Caco-2 (cell line): ENCODE measurements around the gene AZGP1. TPM values are rescaled to one million over a fixed set of nuclear protein-coding genes. Genes with fewer than 3 reads are reported as not detected.

Source experiments
- BruUV-seq: library from RNA; stranded (reverse); fragments of 400-500 nt; replicated peaks from 2 replicates; lab custom pipeline; 2021; lab: Mats Ljungman, UMichigan
- CTCF ChIA-PET: fragments of 300-600 bp; sonication (Branson Sonifier 250); formaldehyde crosslinking; loops from one replicate; lab custom pipeline; 2022; ENCODE audit warnings: antibody characterized with exemption; lab: Charles Lee
- POLR2A ChIA-PET: fragments of 300-600 bp; sonication (Branson Sonifier 250); formaldehyde crosslinking; loops from one replicate; lab custom pipeline; 2022; ENCODE audit warnings: antibody characterized with exemption; lab: Charles Lee
- DNase-seq, 2 experiments: peaks; one replicate each; pipeline versions ENCODE4 v3.0.0 to v3.0.0-alpha.2; 2020 to 2022
- H3K27me3 ChIP-seq: replicated peaks from 2 replicates; pipeline ENCODE4 v1.6.0; 2011; ENCODE audit warnings: low read length; ENCODE audit not compliant: control insufficient read depth, insufficient read depth
- H3K36me3 ChIP-seq: 2 replicates; pipeline ENCODE4 v1.5.1; 2011; ENCODE audit warnings: low read length; ENCODE audit not compliant: control insufficient read depth, insufficient read depth
- H3K4me1 ChIP-seq: fragments of 250-450 bp; sonication (Bioruptor Pico); 2 replicates; pipeline ENCODE4 v1.5.1; 2020; ENCODE audit warnings: mild to moderate bottlenecking
- H3K4me3 ChIP-seq: 2 replicates; pipeline ENCODE4 v1.5.1; 2011; ENCODE audit warnings: low read depth, mild to moderate bottlenecking, control low read depth, low read length
- H3K9me3 ChIP-seq: fragments of 250-450 bp; sonication (Bioruptor Pico); 2 replicates; pipeline ENCODE4 v1.5.1; 2020; ENCODE audit warnings: mild to moderate bottlenecking, moderate library complexity
- H3K27ac Mint-ChIP-seq: one replicate; pipeline ENCODE4 v1.8.0; 2022; ENCODE audit warnings: mixed read lengths; ENCODE audit not compliant: unreplicated experiment
- H3K27me3 Mint-ChIP-seq: one replicate; pipeline ENCODE4 v1.8.0; 2022; ENCODE audit warnings: mixed read lengths; ENCODE audit not compliant: insufficient read depth, unreplicated experiment
- H3K36me3 Mint-ChIP-seq: one replicate; pipeline ENCODE4 v1.8.0; 2022; ENCODE audit warnings: mild to moderate bottlenecking, mixed read lengths; ENCODE audit not compliant: insufficient read depth, unreplicated experiment
- H3K4me1 Mint-ChIP-seq: one replicate; pipeline ENCODE4 v1.8.0; 2022; ENCODE audit warnings: low read depth, mixed read lengths; ENCODE audit not compliant: unreplicated experiment
- H3K4me3 Mint-ChIP-seq: one replicate; pipeline ENCODE4 v1.8.0; 2022; ENCODE audit warnings: mild to moderate bottlenecking, moderate library complexity, mixed read lengths; ENCODE audit not compliant: unreplicated experiment
- H3K9me3 Mint-ChIP-seq: one replicate; pipeline ENCODE4 v1.8.0; 2022; ENCODE audit warnings: mixed read lengths; ENCODE audit not compliant: unreplicated experiment
- intact Hi-C: fragments of 100-400 bp; cut with micrococcal nuclease; formaldehyde crosslinking; loops from one replicate; pipeline ENCODE4 v1.10.0; 2022; ENCODE audit not compliant: unreplicated experiment
- total RNA-seq: library from RNA; stranded (reverse); gene quantifications from 2 replicates; pipeline ENCODE4 v1.2.3, GENCODE V29; 2022
- TF ChIP-seq, protein P1 (sequence below), 2 experiments: fragments of 200-600 bp in 1 of 2; IDR thresholded peaks; 1 replicate in 1 of 2; 2 replicates in 1 of 2; pipeline versions ENCODE4 v1.5.1 to v1.8.0; 2011 to 2022; ENCODE audit warnings: antibody characterized with exemption in 1 of 2, control low read depth in 1 of 2, inconsistent platforms in 1 of 2, low read depth in 1 of 2, low read length in 1 of 2, mild to moderate bottlenecking in 1 of 2, moderate library complexity in 1 of 2; ENCODE audit not compliant: insufficient read depth in 1 of 2, severe bottlenecking in 1 of 2, unreplicated experiment in 1 of 2

AZGP1 gene
- total RNA-seq, 1 experiment from 2014 or later, result not detected

DNA sequence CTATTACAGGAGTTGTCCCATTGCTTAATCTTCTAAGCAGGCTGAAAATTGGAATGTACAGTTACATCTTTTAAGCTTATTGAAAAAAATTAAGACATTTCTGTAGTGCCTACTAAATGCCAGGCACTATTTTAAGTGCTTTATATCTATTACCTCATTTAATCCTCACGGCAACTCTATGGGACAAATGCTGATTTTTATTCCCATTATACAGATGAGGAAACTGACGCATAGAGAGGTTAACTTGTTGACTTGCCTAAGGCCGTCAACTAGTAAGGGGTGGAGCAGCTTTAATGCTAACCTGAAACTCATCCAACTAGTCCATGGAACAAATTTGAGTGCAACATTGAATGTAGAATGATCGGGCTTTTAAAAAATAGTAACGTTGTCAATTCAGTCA, 42.0 kb upstream of the AZGP1 start:
- Histone ChIP-seq H3K27me3 (no peaks in the 10 kb centered on the region), H3K4me3 (no peak overlapping the region), H3K4me1 (peaks cover 18% of the 10 kb centered on the region), H3K36me3 (no peaks in the 10 kb centered on the region), H3K9me3 (no peaks in the 10 kb centered on the region)
- no peak overlapping the region for H3K4me3 Mint-ChIP-seq
- POLR2A ChIA-PET, result interaction anchor here (0.6 to 1.9 kb wide), 2 partner anchors 15 to 566 kb away, joined by 5 to 11 read pairs; no protein-coding TSS in a partner anchor
- H3K27ac Mint-ChIP-seq, result no peak overlapping the region
- DNase-seq, result no peak
- TF ChIP-seq, protein P1, sequence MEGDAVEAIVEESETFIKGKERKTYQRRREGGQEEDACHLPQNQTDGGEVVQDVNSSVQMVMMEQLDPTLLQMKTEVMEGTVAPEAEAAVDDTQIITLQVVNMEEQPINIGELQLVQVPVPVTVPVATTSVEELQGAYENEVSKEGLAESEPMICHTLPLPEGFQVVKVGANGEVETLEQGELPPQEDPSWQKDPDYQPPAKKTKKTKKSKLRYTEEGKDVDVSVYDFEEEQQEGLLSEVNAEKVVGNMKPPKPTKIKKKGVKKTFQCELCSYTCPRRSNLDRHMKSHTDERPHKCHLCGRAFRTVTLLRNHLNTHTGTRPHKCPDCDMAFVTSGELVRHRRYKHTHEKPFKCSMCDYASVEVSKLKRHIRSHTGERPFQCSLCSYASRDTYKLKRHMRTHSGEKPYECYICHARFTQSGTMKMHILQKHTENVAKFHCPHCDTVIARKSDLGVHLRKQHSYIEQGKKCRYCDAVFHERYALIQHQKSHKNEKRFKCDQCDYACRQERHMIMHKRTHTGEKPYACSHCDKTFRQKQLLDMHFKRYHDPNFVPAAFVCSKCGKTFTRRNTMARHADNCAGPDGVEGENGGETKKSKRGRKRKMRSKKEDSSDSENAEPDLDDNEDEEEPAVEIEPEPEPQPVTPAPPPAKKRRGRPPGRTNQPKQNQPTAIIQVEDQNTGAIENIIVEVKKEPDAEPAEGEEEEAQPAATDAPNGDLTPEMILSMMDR (IDR thresholded peaks at IDR 0.05; ENCODE audit: insufficient read depth in 1 of 2, low read depth in 1 of 2, low read length in 1 of 2, severe bottlenecking in 1 of 2, unreplicated experiment in 1 of 2), result no peak
- BruUV-seq, result no TSS peak
- no peaks in the 10 kb centered on the region for H3K9me3 Mint-ChIP-seq
- intact Hi-C loops, result no loop called here
- CTCF ChIA-PET, result no interaction called here
- H3K27me3 Mint-ChIP-seq, result no peaks in the 10 kb centered on the region
- peaks cover 58% of the 10 kb centered on the region for H3K36me3 Mint-ChIP-seq
- H3K4me1 Mint-ChIP-seq, result peaks cover 14% of the 10 kb centered on the region

DNA sequence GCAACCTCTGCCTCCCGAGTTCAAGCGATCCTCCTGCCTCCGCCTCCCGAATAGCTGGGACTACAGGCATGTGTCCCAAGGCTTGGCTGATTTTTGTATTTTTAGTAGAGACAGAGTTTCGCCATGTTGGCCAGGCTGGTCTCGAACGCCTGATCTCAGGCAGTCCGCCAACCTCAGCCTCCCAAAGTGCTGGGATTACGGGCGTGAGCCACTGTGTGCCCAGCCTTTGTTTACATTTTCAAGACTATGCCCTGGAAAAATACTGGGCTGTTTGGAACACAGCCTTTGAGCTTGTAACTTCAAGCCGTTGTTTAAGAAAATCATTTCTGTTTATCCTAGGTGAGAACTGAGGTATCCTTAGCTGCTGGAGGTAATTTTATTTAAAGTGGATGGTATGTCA, 41.5 kb upstream of the AZGP1 start:
- H3K4me3 Mint-ChIP-seq, result peak overlapping the region; percentile 91
- POLR2A ChIA-PET, result interaction anchor here (1.9 kb wide), 1 partner anchor 14 kb away, joined by 11 read pairs; no protein-coding TSS in a partner anchor
- no peaks in the 10 kb centered on the region for H3K36me3 ChIP-seq
- peaks cover 18% of the 10 kb centered on the region for H3K4me1 ChIP-seq
- peaks cover 14% of the 10 kb centered on the region for H3K4me1 Mint-ChIP-seq
- intact Hi-C loops, result no loop called here
- TF ChIP-seq, protein P1 (IDR thresholded peaks at IDR 0.05; ENCODE audit: insufficient read depth in 1 of 2, low read depth in 1 of 2, low read length in 1 of 2, severe bottlenecking in 1 of 2, unreplicated experiment in 1 of 2), result no peak
- no peaks in the 10 kb centered on the region for H3K27me3 ChIP-seq
- DNase-seq, result no peak
- no peaks in the 10 kb centered on the region for H3K27me3 Mint-ChIP-seq
- H3K4me3 ChIP-seq, result no peak overlapping the region
- no peaks in the 10 kb centered on the region for H3K9me3 Mint-ChIP-seq
- no TSS peak for BruUV-seq
- H3K36me3 Mint-ChIP-seq, result peaks cover 52% of the 10 kb centered on the region
- CTCF ChIA-PET, result no interaction called here
- H3K9me3 ChIP-seq, result no peaks in the 10 kb centered on the region
- no peak overlapping the region for H3K27ac Mint-ChIP-seq

DNA sequence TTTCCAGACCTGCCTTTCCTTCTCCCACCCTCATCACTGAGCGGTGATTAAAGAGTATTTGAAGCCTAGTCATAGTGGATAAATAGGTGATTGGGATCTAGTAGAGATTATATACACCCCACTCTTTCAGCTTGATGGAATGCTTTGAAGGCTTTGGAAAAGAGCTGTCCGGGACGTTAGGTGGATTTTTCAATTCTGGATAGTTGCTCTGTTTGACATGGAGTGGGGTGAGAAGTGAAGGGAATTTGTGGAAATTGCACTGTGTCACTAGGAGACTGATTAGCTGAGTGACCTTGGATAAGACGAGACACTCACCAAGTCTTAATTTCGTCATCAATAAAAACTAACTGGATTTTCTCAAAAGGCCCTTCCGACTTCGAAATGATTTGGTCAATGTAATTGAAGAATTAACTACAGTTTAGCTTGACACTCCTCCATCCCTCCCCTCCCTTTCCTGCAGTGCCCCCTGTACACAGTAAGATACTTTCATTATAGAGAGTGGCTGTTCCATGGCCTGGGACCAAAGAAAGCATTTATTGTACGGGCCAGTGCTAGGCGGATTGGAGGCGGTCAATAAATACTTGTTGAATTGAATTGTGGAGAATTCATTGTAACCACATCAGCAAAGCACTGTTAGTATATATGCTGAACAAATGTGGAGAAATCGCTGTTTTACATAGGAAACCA, 40.5 kb upstream of the AZGP1 start:
- DNase-seq, result no peak
- H3K27me3 Mint-ChIP-seq, result no peaks in the 10 kb centered on the region
- H3K27ac Mint-ChIP-seq, result peak overlapping the region; percentile 90
- intact Hi-C loops, result loop anchor here (1.0 kb wide), 1 partner anchor 37 kb away; no protein-coding TSS in a partner anchor
- Histone ChIP-seq H3K9me3 (no peaks in the 10 kb centered on the region), H3K4me1 (peaks cover 18% of the 10 kb centered on the region), H3K36me3 (no peaks in the 10 kb centered on the region), H3K4me3 (peak overlapping the region; percentile 82), H3K27me3 (no peaks in the 10 kb centered on the region)
- TF ChIP-seq, protein P1 (IDR thresholded peaks at IDR 0.05; ENCODE audit: insufficient read depth in 1 of 2, low read depth in 1 of 2, low read length in 1 of 2, severe bottlenecking in 1 of 2, unreplicated experiment in 1 of 2), result peak in 1 of 2 experiments; percentile 11
- ChIA-PET POLR2A (interaction anchor here (1.7 to 1.9 kb wide), 2 partner anchors 13 to 19 kb away, joined by 10 to 11 read pairs; no protein-coding TSS in a partner anchor), CTCF (interaction anchor here (0.7 kb wide), 1 partner anchor 66 kb away, joined by 3 read pairs; no protein-coding TSS in a partner anchor)
- BruUV-seq, result TSS peak; percentile 65
- H3K36me3 Mint-ChIP-seq, result peaks cover 43% of the 10 kb centered on the region
- H3K4me3 Mint-ChIP-seq, result peak overlapping the region; percentile 91
- no peaks in the 10 kb centered on the region for H3K9me3 Mint-ChIP-seq
- peaks cover 14% of the 10 kb centered on the region for H3K4me1 Mint-ChIP-seq
